GM23338 (cell line): ENCODE data around the gene GOLGB1. TPM values are rescaled to one million over a fixed set of nuclear protein-coding genes. Genes with fewer than 3 reads are reported as not detected.

Experiments used
- ATAC-seq: fragments of 200-7000 bp; cut with Tn5 transposase; 3 replicates; pipeline ENCODE4 v1.9.1; 2020
- DNase-seq: peaks from one replicate; pipeline ENCODE4 v3.0.0-alpha.2; 2015; ENCODE audit warnings: low spot score
- H2AFZ ChIP-seq: fragments of 200-600 bp; sonication (generic); 2 replicates; pipeline ENCODE4 v1.8.0; 2016; ENCODE audit warnings: antibody characterized with exemption, mild to moderate bottlenecking, moderate library complexity
- H3F3A ChIP-seq: fragments of 200-600 bp; sonication (generic); replicated peaks from 2 replicates; pipeline ENCODE4 v1.8.0; 2017; ENCODE audit warnings: antibody characterized with exemption, mixed run types, low read depth
- H3K27ac ChIP-seq: fragments of 200-600 bp; sonication (generic); 2 replicates; pipeline ENCODE4 v1.6.1; 2016; ENCODE audit warnings: low read depth
- H3K27me3 ChIP-seq: fragments of 200-600 bp; sonication (generic); 2 replicates; pipeline ENCODE4 v1.8.0; 2016; ENCODE audit warnings: mild to moderate bottlenecking, mixed run types, moderate library complexity; ENCODE audit not compliant: insufficient read depth
- H3K36me3 ChIP-seq: fragments of 200-600 bp; sonication (generic); 2 replicates; pipeline ENCODE4 v1.8.0; 2016; ENCODE audit warnings: mild to moderate bottlenecking; ENCODE audit not compliant: insufficient read depth
- H3K4me1 ChIP-seq: fragments of 200-600 bp; sonication (generic); 2 replicates; pipeline ENCODE4 v1.8.0; 2016; ENCODE audit warnings: mild to moderate bottlenecking, moderate library complexity; ENCODE audit not compliant: insufficient read depth
- H3K4me2 ChIP-seq: fragments of 200-600 bp; sonication (generic); 2 replicates; pipeline ENCODE4 v1.7.1; 2017; ENCODE audit warnings: mixed run types
- H3K4me3 ChIP-seq: fragments of 200-600 bp; sonication (generic); 2 replicates; pipeline ENCODE4 v1.6.1; 2016; ENCODE audit warnings: mixed run types
- H3K79me2 ChIP-seq: fragments of 200-600 bp; sonication (generic); replicated peaks from 2 replicates; pipeline ENCODE4 v1.8.0; 2017; ENCODE audit warnings: mild to moderate bottlenecking; ENCODE audit not compliant: insufficient read depth
- H3K9me2 ChIP-seq: fragments of 200-600 bp; sonication (generic); 2 replicates; pipeline ENCODE4 v1.8.0; 2017; ENCODE audit not compliant: insufficient read depth
- H4K20me1 ChIP-seq: fragments of 200-600 bp; sonication (generic); replicated peaks from 2 replicates; pipeline ENCODE4 v1.8.0; 2017; ENCODE audit warnings: mild to moderate bottlenecking; ENCODE audit not compliant: insufficient read depth
- H3K27ac Mint-ChIP-seq: 2 replicates; pipeline ENCODE4 v1.8.0; 2020; ENCODE audit warnings: inconsistent platforms, mild to moderate bottlenecking, moderate library complexity, mixed read lengths
- H3K27me3 Mint-ChIP-seq: 3 replicates; pipeline ENCODE4 v1.8.0; 2022; ENCODE audit warnings: low read depth, mild to moderate bottlenecking, moderate library complexity, mixed read lengths, inconsistent platforms; ENCODE audit not compliant: insufficient read depth, poor library complexity
- H3K36me3 Mint-ChIP-seq: 3 replicates; pipeline ENCODE4 v1.8.0; 2021; ENCODE audit warnings: low read depth, mild to moderate bottlenecking, inconsistent platforms, moderate library complexity, mixed read lengths
- H3K4me1 Mint-ChIP-seq: 3 replicates; pipeline ENCODE4 v1.8.0; 2020; ENCODE audit warnings: mild to moderate bottlenecking, inconsistent platforms, mixed read lengths
- H3K4me3 Mint-ChIP-seq: 3 replicates; pipeline ENCODE4 v1.8.0; 2021; ENCODE audit warnings: moderate library complexity, mild to moderate bottlenecking, inconsistent platforms, mixed read lengths
- H3K9me3 Mint-ChIP-seq: 3 replicates; pipeline ENCODE4 v1.8.0; 2020; ENCODE audit warnings: moderate library complexity, mild to moderate bottlenecking, inconsistent platforms, mixed read lengths
- CREB1 ChIP-seq: fragments of 250-450 bp; sonication (Bioruptor Pico); IDR thresholded peaks from 2 replicates; pipeline ENCODE4 v1.5.0; 2020; ENCODE audit warnings: low read depth, mild to moderate bottlenecking, moderate library complexity
- ETS1 ChIP-seq: IDR thresholded peaks from 2 replicates; pipeline ENCODE4 v1.6.1; 2016; ENCODE audit warnings: antibody characterized with exemption
- EZH2 ChIP-seq: fragments of 200-600 bp; sonication (generic); IDR thresholded peaks from one replicate; pipeline ENCODE4 v1.8.0; 2017; ENCODE audit warnings: antibody characterized with exemption, mild to moderate bottlenecking, low read depth; ENCODE audit not compliant: unreplicated experiment
- EZH2phosphoT487 ChIP-seq: fragments of 200-600 bp; sonication (generic); IDR thresholded peaks from one replicate; pipeline ENCODE4 v1.8.1; 2018; ENCODE audit warnings: antibody characterized with exemption; ENCODE audit not compliant: unreplicated experiment
- JUNB ChIP-seq: IDR thresholded peaks from one replicate; pipeline ENCODE4 v1.6.1; 2016; ENCODE audit warnings: antibody characterized with exemption; ENCODE audit not compliant: unreplicated experiment
- NANOG ChIP-seq: IDR thresholded peaks from 2 replicates; pipeline ENCODE4 v1.6.1; 2016; ENCODE audit warnings: antibody characterized with exemption, borderline replicate concordance
- POLR2AphosphoS5 ChIP-seq: IDR thresholded peaks from 2 replicates; pipeline ENCODE4 v1.6.1; 2016; ENCODE audit warnings: antibody characterized with exemption, low read depth
- REST ChIP-seq: IDR thresholded peaks from one replicate; pipeline ENCODE4 v1.6.1; 2018; ENCODE audit warnings: antibody characterized with exemption; ENCODE audit not compliant: unreplicated experiment
- STAT1 ChIP-seq: IDR thresholded peaks from one replicate; pipeline ENCODE4 v1.6.1; 2016; ENCODE audit warnings: antibody characterized with exemption; ENCODE audit not compliant: unreplicated experiment
- ZNF114 ChIP-seq: fragments of 250-450 bp; sonication (Bioruptor Pico); IDR thresholded peaks from 2 replicates; pipeline ENCODE4 v1.5.0; 2020; ENCODE audit warnings: mild to moderate bottlenecking, moderate library complexity
- ZNF331 ChIP-seq: fragments of 250-450 bp; sonication (Bioruptor Pico); IDR thresholded peaks from 2 replicates; pipeline ENCODE4 v1.5.0; 2020; ENCODE audit warnings: low read depth, mild to moderate bottlenecking, moderate library complexity
- ZNF462 ChIP-seq: fragments of 250-450 bp; sonication (Bioruptor Pico); IDR thresholded peaks from 2 replicates; pipeline ENCODE4 v1.5.0; 2020; ENCODE audit warnings: mild to moderate bottlenecking, moderate library complexity
- polyA plus RNA-seq: library from polyadenylated mRNA; unstranded; fragments of >200 nt; fragmentation: Nextera tagmentation; extraction: Ambion mirVana; gene quantifications from 2 replicates; pipeline ENCODE4 v1.2.1, GENCODE V29; 2016
- total RNA-seq: library from RNA; depleted of rRNA; stranded (reverse); fragments of >200 nt; shearing (Covaris generic); gene quantifications from 2 replicates; pipeline ENCODE4 v1.2.3, GENCODE V29; 2014
- TF ChIP-seq, protein P1 (sequence below), 2 experiments: fragments of 200-600 bp in 1 of 2; sonication (generic) in 1 of 2; conservative IDR thresholded peaks; 2 replicates each; pipeline versions ENCODE4 v1.5.1 to v1.6.1; 2016 to 2017; ENCODE audit warnings: antibody characterized with exemption in 2 of 2, low read depth in 2 of 2, mild to moderate bottlenecking in 2 of 2, moderate library complexity in 1 of 2

GOLGB1 gene
- total and polyA plus RNA-seq, 2 experiments from 2014 or later: 34.5 to 56.8 TPM

GRCh38 chr3:121661376-121661775 lies 88.2 kb downstream of the GOLGB1 start:
- no peak overlapping the region for H3K4me3 ChIP-seq
- H3K4me2 ChIP-seq: no peak overlapping the region
- no peaks in the 10 kb centered on the region for H4K20me1 ChIP-seq
- H3K27ac ChIP-seq: peak overlapping the region; percentile 50; the same call in 1 of the 2 replicates
- no peaks in the 10 kb centered on the region for H3K27me3 ChIP-seq
- Mint-ChIP-seq H3K4me1 (peaks cover 21% of the 10 kb centered on the region), H3K9me3 (no peaks in the 10 kb centered on the region; the same call in 2 of the 3 replicates), H3K27me3 (peaks cover 5% of the 10 kb centered on the region), H3K36me3 (peaks cover 17% of the 10 kb centered on the region; the same call in 2 of the 3 replicates), H3K4me3 (no peak overlapping the region), H3K27ac (0 out of 2 replicates have a peak overlapping the region, but pooled peaks have one; percentile 33)
- peaks cover 10% of the 10 kb centered on the region; the same call in 1 of the 2 replicates for H3K4me1 ChIP-seq
- TF ChIP-seq ZNF462: no peak
- TF ChIP-seq REST: no peak
- no peak for TF ChIP-seq POLR2AphosphoS5
- TF ChIP-seq ZNF331 (CRISPR knock-in tag): no peak
- no peak for TF ChIP-seq EZH2phosphoT487
- TF ChIP-seq CREB1 (CRISPR knock-in tag): no peak
- TF ChIP-seq STAT1: no peak
- no peak for TF ChIP-seq ETS1
- no peak for TF ChIP-seq JUNB
- TF ChIP-seq, protein P1, sequence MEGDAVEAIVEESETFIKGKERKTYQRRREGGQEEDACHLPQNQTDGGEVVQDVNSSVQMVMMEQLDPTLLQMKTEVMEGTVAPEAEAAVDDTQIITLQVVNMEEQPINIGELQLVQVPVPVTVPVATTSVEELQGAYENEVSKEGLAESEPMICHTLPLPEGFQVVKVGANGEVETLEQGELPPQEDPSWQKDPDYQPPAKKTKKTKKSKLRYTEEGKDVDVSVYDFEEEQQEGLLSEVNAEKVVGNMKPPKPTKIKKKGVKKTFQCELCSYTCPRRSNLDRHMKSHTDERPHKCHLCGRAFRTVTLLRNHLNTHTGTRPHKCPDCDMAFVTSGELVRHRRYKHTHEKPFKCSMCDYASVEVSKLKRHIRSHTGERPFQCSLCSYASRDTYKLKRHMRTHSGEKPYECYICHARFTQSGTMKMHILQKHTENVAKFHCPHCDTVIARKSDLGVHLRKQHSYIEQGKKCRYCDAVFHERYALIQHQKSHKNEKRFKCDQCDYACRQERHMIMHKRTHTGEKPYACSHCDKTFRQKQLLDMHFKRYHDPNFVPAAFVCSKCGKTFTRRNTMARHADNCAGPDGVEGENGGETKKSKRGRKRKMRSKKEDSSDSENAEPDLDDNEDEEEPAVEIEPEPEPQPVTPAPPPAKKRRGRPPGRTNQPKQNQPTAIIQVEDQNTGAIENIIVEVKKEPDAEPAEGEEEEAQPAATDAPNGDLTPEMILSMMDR (conservative IDR thresholded peaks at IDR 0.05; ENCODE audit: low read depth in 2 of 2): no peak
- TF ChIP-seq NANOG: no peak
- TF ChIP-seq ZNF114: no peak
- no peak for TF ChIP-seq EZH2
- DNase-seq (peak; percentile 26), ATAC-seq (no peak)
- H2AFZ ChIP-seq: no peak overlapping the region
- peaks cover 3% of the 10 kb centered on the region; the same call in 1 of the 2 replicates for H3K36me3 ChIP-seq
- no peaks in the 10 kb centered on the region for H3F3A ChIP-seq
- peaks cover 9% of the 10 kb centered on the region; the same call in 1 of the 2 replicates for H3K9me2 ChIP-seq
- H3K79me2 ChIP-seq: no peaks in the 10 kb centered on the region
